OCI-LY3 (cell line): ENCODE data around the gene SLA2.

ENCODE experiments used
- CTCF ChIP-seq: fragments of 200-600, 300-600 bp; sonication (generic); IDR thresholded peaks from 2 replicates; pipeline ENCODE4 v1.5.1; 2014; ENCODE audit warnings: antibody characterized with exemption, low read length, low read depth
- EZH2phosphoT487 ChIP-seq: fragments of 200-600 bp; shearing (Covaris generic); IDR thresholded peaks from 2 replicates; pipeline ENCODE4 v1.6.1; 2018; ENCODE audit warnings: antibody characterized with exemption, mixed run types, low read depth

GRCh38 chr20:36585410-36586125 lies 60.4 kb downstream of the SLA2 start:
- no peak for TF ChIP-seq CTCF
- TF ChIP-seq EZH2phosphoT487 = no peak
